GM23338 (cell line): ENCODE results near the gene SDE2.

ENCODE experiments used
- CREB1 ChIP-seq: fragments of 250-450 bp; sonication (Bioruptor Pico); IDR thresholded peaks from 2 replicates; pipeline ENCODE4 v1.5.0; 2020; ENCODE audit warnings: low read depth, mild to moderate bottlenecking, moderate library complexity
- EZH2phosphoT487 ChIP-seq: fragments of 200-600 bp; sonication (generic); IDR thresholded peaks from one replicate; pipeline ENCODE4 v1.8.1; 2018; ENCODE audit warnings: antibody characterized with exemption; ENCODE audit not compliant: unreplicated experiment
- NANOG ChIP-seq: IDR thresholded peaks from 2 replicates; pipeline ENCODE4 v1.6.1; 2016; ENCODE audit warnings: antibody characterized with exemption, borderline replicate concordance
- POLR2AphosphoS5 ChIP-seq: IDR thresholded peaks from 2 replicates; pipeline ENCODE4 v1.6.1; 2016; ENCODE audit warnings: antibody characterized with exemption, low read depth
- TF ChIP-seq, protein P1 (sequence below), 2 experiments: fragments of 200-600 bp in 1 of 2; sonication (generic) in 1 of 2; conservative IDR thresholded peaks; 2 replicates each; pipeline versions ENCODE4 v1.5.1 to v1.6.1; 2016 to 2017; ENCODE audit warnings: antibody characterized with exemption in 2 of 2, low read depth in 2 of 2, mild to moderate bottlenecking in 2 of 2, moderate library complexity in 1 of 2

DNA sequence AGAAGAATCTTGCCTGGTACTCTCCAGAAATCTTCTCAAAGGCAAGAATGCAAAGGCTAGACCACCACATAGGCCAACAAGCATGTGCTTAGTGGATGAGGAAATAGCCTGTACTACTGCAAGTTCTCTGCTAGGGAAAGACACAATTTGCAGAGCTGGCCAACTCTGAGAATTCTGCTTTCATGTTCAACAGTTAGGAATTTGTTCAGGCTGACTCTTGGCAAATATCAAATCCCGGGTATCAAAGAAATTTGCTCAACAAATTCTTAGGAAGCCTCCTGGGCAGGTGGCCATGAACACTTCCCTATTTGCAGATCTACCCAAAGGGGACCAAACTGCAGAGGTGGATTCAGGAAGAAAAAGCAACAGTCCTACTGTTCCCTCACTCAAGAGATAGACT, 48.4 kb upstream of the SDE2 start:
- TF ChIP-seq, protein P1, sequence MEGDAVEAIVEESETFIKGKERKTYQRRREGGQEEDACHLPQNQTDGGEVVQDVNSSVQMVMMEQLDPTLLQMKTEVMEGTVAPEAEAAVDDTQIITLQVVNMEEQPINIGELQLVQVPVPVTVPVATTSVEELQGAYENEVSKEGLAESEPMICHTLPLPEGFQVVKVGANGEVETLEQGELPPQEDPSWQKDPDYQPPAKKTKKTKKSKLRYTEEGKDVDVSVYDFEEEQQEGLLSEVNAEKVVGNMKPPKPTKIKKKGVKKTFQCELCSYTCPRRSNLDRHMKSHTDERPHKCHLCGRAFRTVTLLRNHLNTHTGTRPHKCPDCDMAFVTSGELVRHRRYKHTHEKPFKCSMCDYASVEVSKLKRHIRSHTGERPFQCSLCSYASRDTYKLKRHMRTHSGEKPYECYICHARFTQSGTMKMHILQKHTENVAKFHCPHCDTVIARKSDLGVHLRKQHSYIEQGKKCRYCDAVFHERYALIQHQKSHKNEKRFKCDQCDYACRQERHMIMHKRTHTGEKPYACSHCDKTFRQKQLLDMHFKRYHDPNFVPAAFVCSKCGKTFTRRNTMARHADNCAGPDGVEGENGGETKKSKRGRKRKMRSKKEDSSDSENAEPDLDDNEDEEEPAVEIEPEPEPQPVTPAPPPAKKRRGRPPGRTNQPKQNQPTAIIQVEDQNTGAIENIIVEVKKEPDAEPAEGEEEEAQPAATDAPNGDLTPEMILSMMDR (conservative IDR thresholded peaks at IDR 0.05; ENCODE audit: low read depth in 2 of 2): no peak
- TF ChIP-seq EZH2phosphoT487 (no peak), POLR2AphosphoS5 (no peak), CREB1 (CRISPR knock-in tag) (no peak), NANOG (no peak)
